Nephron (organoid): ENCODE results near the gene MIP.
"Not testable (repeated sequence)": the region's sequence is repeated elsewhere in the genome, so short reads cannot be mapped to it uniquely, and the experiment has no call there.

Source experiments
- H3K27ac Mint-ChIP-seq, 3 experiments: 2 replicates each; pipeline ENCODE4 v1.8.0; 2020; ENCODE audit warnings: mixed read lengths in 3 of 3, mild to moderate bottlenecking in 2 of 3, moderate library complexity in 1 of 3
- H3K27me3 Mint-ChIP-seq: 2 replicates; pipeline ENCODE4 v1.8.0; 2021; ENCODE audit warnings: low read depth, mild to moderate bottlenecking, moderate library complexity, mixed read lengths
- H3K36me3 Mint-ChIP-seq: 2 replicates; pipeline ENCODE4 v1.8.0; 2020; ENCODE audit warnings: low read depth, mixed read lengths
- H3K4me1 Mint-ChIP-seq: 2 replicates; pipeline ENCODE4 v1.8.0; 2020; ENCODE audit warnings: mixed read lengths
- H3K4me3 Mint-ChIP-seq, 3 experiments: 2 replicates each; pipeline ENCODE4 v1.8.0; 2020; ENCODE audit warnings: mild to moderate bottlenecking in 3 of 3, mixed read lengths in 3 of 3, moderate library complexity in 2 of 3
- H3K9me3 Mint-ChIP-seq: 2 replicates; pipeline ENCODE4 v1.8.0; 2020; ENCODE audit warnings: mixed read lengths
- TF ChIP-seq, protein P1 (sequence below), 3 experiments: fragments of 200-600 bp; sonication (generic); IDR thresholded peaks; one replicate each; pipeline ENCODE4 v1.5.0; 2021; ENCODE audit warnings: antibody characterized with exemption in 3 of 3; ENCODE audit not compliant: unreplicated experiment in 3 of 3

The MIP gene

GRCh38 chr12:56408799-56409417 is 45.5 kb downstream of the MIP start:
- Mint-ChIP-seq H3K36me3 (no peaks in the 10 kb centered on the region), H3K4me3 (no peak overlapping the region), H3K27ac (no peak overlapping the region), H3K9me3 (no peaks in the 10 kb centered on the region), H3K27me3 (no peaks in the 10 kb centered on the region), H3K4me1 (no peaks in the 10 kb centered on the region)
- TF ChIP-seq, protein P1, sequence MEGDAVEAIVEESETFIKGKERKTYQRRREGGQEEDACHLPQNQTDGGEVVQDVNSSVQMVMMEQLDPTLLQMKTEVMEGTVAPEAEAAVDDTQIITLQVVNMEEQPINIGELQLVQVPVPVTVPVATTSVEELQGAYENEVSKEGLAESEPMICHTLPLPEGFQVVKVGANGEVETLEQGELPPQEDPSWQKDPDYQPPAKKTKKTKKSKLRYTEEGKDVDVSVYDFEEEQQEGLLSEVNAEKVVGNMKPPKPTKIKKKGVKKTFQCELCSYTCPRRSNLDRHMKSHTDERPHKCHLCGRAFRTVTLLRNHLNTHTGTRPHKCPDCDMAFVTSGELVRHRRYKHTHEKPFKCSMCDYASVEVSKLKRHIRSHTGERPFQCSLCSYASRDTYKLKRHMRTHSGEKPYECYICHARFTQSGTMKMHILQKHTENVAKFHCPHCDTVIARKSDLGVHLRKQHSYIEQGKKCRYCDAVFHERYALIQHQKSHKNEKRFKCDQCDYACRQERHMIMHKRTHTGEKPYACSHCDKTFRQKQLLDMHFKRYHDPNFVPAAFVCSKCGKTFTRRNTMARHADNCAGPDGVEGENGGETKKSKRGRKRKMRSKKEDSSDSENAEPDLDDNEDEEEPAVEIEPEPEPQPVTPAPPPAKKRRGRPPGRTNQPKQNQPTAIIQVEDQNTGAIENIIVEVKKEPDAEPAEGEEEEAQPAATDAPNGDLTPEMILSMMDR (IDR thresholded peaks at IDR 0.05; ENCODE audit: unreplicated experiment in 3 of 3): no peak

DNA sequence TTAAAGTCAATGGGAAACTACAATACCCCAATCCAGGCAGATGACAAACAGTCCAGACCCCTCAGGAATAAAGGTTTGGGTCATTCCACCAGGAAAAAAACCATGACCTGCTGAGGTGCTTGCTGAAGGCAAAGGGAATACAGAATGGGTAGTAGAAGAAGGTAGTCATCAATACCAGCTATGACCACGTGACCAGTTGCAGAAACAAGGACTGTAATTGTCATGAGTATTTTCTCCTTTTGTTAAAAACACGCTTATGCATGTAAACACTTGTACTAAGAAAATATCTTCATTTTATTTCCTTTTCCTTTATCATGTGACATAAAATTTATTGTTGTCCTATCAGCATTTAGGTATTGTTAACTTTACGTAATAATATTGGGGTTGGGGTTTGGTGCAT is 50.2 kb downstream of the MIP start:
- H3K36me3 Mint-ChIP-seq, H3K4me3 Mint-ChIP-seq, H3K27ac Mint-ChIP-seq, H3K27me3 Mint-ChIP-seq, H3K4me1 Mint-ChIP-seq: not testable (repeated sequence)
- H3K9me3 Mint-ChIP-seq: peaks cover 11% of the 10 kb centered on the region

GRCh38 chr12:56401612-56402011 is 52.8 kb downstream of the MIP start:
- not testable (repeated sequence) for H3K4me1 Mint-ChIP-seq, H3K36me3 Mint-ChIP-seq, H3K4me3 Mint-ChIP-seq, H3K27me3 Mint-ChIP-seq, H3K27ac Mint-ChIP-seq
- peaks cover 19% of the 10 kb centered on the region for H3K9me3 Mint-ChIP-seq

GRCh38 chr12:56401125-56401524 is 53.3 kb downstream of the MIP start:
- not testable (repeated sequence) for H3K4me1 Mint-ChIP-seq, H3K27me3 Mint-ChIP-seq, H3K4me3 Mint-ChIP-seq, H3K36me3 Mint-ChIP-seq
- H3K27ac Mint-ChIP-seq: peak overlapping the region in 1 of 3 experiments; percentile 64
- peaks cover 21% of the 10 kb centered on the region for H3K9me3 Mint-ChIP-seq
